Activated B cell treated with CpG ODN at 0.5 μM for 24 hours (primary cell): ENCODE results near the gene PLEKHG4B. TPM values are rescaled to one million over a fixed set of nuclear protein-coding genes. Genes with fewer than 3 reads are reported as not detected.
"Not testable (repeated sequence)": the region's sequence is repeated elsewhere in the genome, so short reads cannot be mapped to it uniquely, and the experiment has no call there.

Experiments
- ATAC-seq: fragments of 200-7000 bp; cut with Tn5 transposase; one replicate; pipeline ENCODE4 v1.10.0; 2021; ENCODE audit warnings: low read depth, mild to moderate bottlenecking, moderate library complexity
- CTCF ChIA-PET: fragments of 350-600 bp; sonication (Branson Sonifier 250); formaldehyde crosslinking; loops from one replicate; lab custom pipeline; 2021; ENCODE audit warnings: antibody characterized with exemption; lab: Charles Lee
- POLR2A ChIA-PET: fragments of 350-600 bp; sonication (Branson Sonifier 250); formaldehyde crosslinking; loops from one replicate; lab custom pipeline; 2021; ENCODE audit warnings: antibody characterized with exemption; lab: Charles Lee
- DNase-seq: peaks from one replicate; pipeline ENCODE4 v3.0.0; 2022
- H3K27ac Mint-ChIP-seq: one replicate; pipeline ENCODE4 v1.8.0; 2020; ENCODE audit warnings: mixed read lengths
- H3K27me3 Mint-ChIP-seq: one replicate; pipeline ENCODE4 v1.8.0; 2021; ENCODE audit warnings: mixed read lengths
- H3K36me3 Mint-ChIP-seq: one replicate; pipeline ENCODE4 v1.8.0; 2021; ENCODE audit warnings: low read depth, mixed read lengths
- H3K4me1 Mint-ChIP-seq: one replicate; pipeline ENCODE4 v1.8.0; 2021; ENCODE audit warnings: mixed read lengths
- H3K4me3 Mint-ChIP-seq: one replicate; pipeline ENCODE4 v1.8.0; 2020; ENCODE audit warnings: mild to moderate bottlenecking, mixed read lengths
- H3K9me3 Mint-ChIP-seq: one replicate; pipeline ENCODE4 v1.8.0; 2020; ENCODE audit warnings: mixed read lengths
- CTCF ChIP-seq: fragments of 200-600 bp; IDR thresholded peaks from one replicate; pipeline ENCODE4 v1.8.0; 2022; ENCODE audit warnings: antibody characterized with exemption, mild to moderate bottlenecking
- intact Hi-C: fragments of 100-400 bp; cut with micrococcal nuclease; formaldehyde crosslinking; loops from one replicate; pipeline ENCODE4 v1.15.1; 2024
- total RNA-seq: library from RNA; stranded (reverse); gene quantifications from 2 replicates; pipeline ENCODE4 v1.2.3, GENCODE V29; 2022

PLEKHG4B gene
- total RNA-seq, 1 donor from 2014 or later, result not detected

GRCh38 chr5:218457-219291 is 126.7 kb downstream of the PLEKHG4B start:
- peak; percentile 41 for DNase-seq
- intact Hi-C loops, result loop anchor here (1.0 to 5.0 kb wide), 5 partner anchors 30 to 394 kb away; partner anchors contain the start of genes CEP72, EXOC3 and PDCD6
- ATAC-seq, result peak; percentile 13
- peak overlapping the region; percentile 91 for H3K4me3 Mint-ChIP-seq
- peaks cover 65% of the 10 kb centered on the region for H3K4me1 Mint-ChIP-seq
- no peak for TF ChIP-seq CTCF
- ChIA-PET CTCF (interaction anchor here (0.6 to 2.6 kb wide), 2 partner anchors 27 to 30 kb away, joined by 3 to 13 read pairs; partner anchors contain the start of gene LRRC14B), POLR2A (interaction anchor here (0.6 to 2.7 kb wide), 7 partner anchors 10 to 1378 kb away, joined by 3 to 22 read pairs (median 4); partner anchors contain the start of gene PDCD6)
- H3K9me3 Mint-ChIP-seq, result no peaks in the 10 kb centered on the region
- peaks cover 14% of the 10 kb centered on the region for H3K36me3 Mint-ChIP-seq
- peak overlapping the region; percentile 85 for H3K27ac Mint-ChIP-seq
- no peaks in the 10 kb centered on the region for H3K27me3 Mint-ChIP-seq

GRCh38 chr5:219460-219863 is 127.5 kb downstream of the PLEKHG4B start:
- Mint-ChIP-seq H3K27me3 (no peaks in the 10 kb centered on the region), H3K4me3 (peak overlapping the region; percentile 91), H3K4me1 (peaks cover 57% of the 10 kb centered on the region), H3K36me3 (peaks cover 12% of the 10 kb centered on the region), H3K27ac (peak overlapping the region; percentile 85), H3K9me3 (no peaks in the 10 kb centered on the region)
- CTCF ChIA-PET, result interaction anchor here (2.6 kb wide), 1 partner anchor 31 kb away, joined by 13 read pairs; no protein-coding TSS in a partner anchor
- ATAC-seq (no peak), DNase-seq (peak; percentile 25)
- TF ChIP-seq CTCF, result no peak
- POLR2A ChIA-PET, result interaction anchor here (0.6 to 2.7 kb wide), 4 partner anchors 27 to 60 kb away, joined by 3 to 22 read pairs (median 4); partner anchors contain the start of gene PDCD6
- intact Hi-C loops, result loop anchor here (2.0 to 5.0 kb wide), 3 partner anchors 179 to 393 kb away; partner anchors contain the start of genes CEP72 and EXOC3

- no peak for TF ChIP-seq CTCF
- intact Hi-C loops, result loop anchor here (2.0 to 5.0 kb wide), 3 partner anchors 179 to 393 kb away; partner anchors contain the start of genes CEP72 and EXOC3
- no peaks in the 10 kb centered on the region for H3K9me3 Mint-ChIP-seq
- peaks cover 15% of the 10 kb centered on the region for H3K36me3 Mint-ChIP-seq
- ChIA-PET CTCF (interaction anchor here (2.6 kb wide), 1 partner anchor 32 kb away, joined by 13 read pairs; no protein-coding TSS in a partner anchor), POLR2A (interaction anchor here (1.0 to 2.7 kb wide), 2 partner anchors 32 to 51 kb away, joined by 4 to 22 read pairs; partner anchors contain the start of gene PDCD6)
- H3K27ac Mint-ChIP-seq, result peak overlapping the region; percentile 85
- H3K27me3 Mint-ChIP-seq, result no peaks in the 10 kb centered on the region
- ATAC-seq (no peak), DNase-seq (no peak)
- peaks cover 51% of the 10 kb centered on the region for H3K4me1 Mint-ChIP-seq
- peak overlapping the region; percentile 91 for H3K4me3 Mint-ChIP-seq
Observed at GRCh38 chr5:219991-220390, 128.0 kb downstream of the PLEKHG4B start.

GRCh38 chr5:222951-223715 is 131.2 kb downstream of the PLEKHG4B start:
- H3K9me3 Mint-ChIP-seq, ATAC-seq, CTCF ChIA-PET, H3K27me3 Mint-ChIP-seq, H3K4me3 Mint-ChIP-seq, POLR2A ChIA-PET, intact Hi-C loops, DNase-seq: not testable (repeated sequence)
- peaks cover 31% of the 10 kb centered on the region for H3K4me1 Mint-ChIP-seq
- peak overlapping the region; percentile 6 for H3K27ac Mint-ChIP-seq
- peaks cover 42% of the 10 kb centered on the region for H3K36me3 Mint-ChIP-seq

GRCh38 chr5:223791-224190 is 131.8 kb downstream of the PLEKHG4B start:
- CTCF ChIA-PET, result no interaction called here
- no peak for DNase-seq
- peaks cover 47% of the 10 kb centered on the region for H3K36me3 Mint-ChIP-seq
- no peaks in the 10 kb centered on the region for H3K27me3 Mint-ChIP-seq
- TF ChIP-seq CTCF, result no peak
- POLR2A ChIA-PET, result no interaction called here
- no peak for ATAC-seq
- H3K27ac Mint-ChIP-seq, result no peak overlapping the region
- H3K4me1 Mint-ChIP-seq, result peaks cover 31% of the 10 kb centered on the region
- intact Hi-C loops, result no loop called here
- H3K9me3 Mint-ChIP-seq, result no peaks in the 10 kb centered on the region
- H3K4me3 Mint-ChIP-seq, result no peak overlapping the region
